ENCODE measurements around the gene STK31.

STK31 gene

GRCh38 chr7:23710000-23710399 is at the start of gene STK31:
Gene STK31 (plus strand): TSS chr7:23710219. CDS start chr7:23710286, 67 bp downstream.
- TF ChIP-seq RARB (CRISPR knock-in tag; IDR thresholded peaks at IDR 0.05) (no peak), ZNF70 (CRISPR knock-in tag; IDR thresholded peaks at IDR 0.05) (no peak), ZNF565 (CRISPR knock-in tag; conservative IDR thresholded peaks at IDR 0.05; ENCODE audit: low read depth) (no peak), SNAI2 (CRISPR knock-in tag; IDR thresholded peaks at IDR 0.05) (no peak), TCF4 (CRISPR knock-in tag; IDR thresholded peaks at IDR 0.05; ENCODE audit: borderline replicate concordance) (no peak), TOX (CRISPR knock-in tag; IDR thresholded peaks at IDR 0.05; ENCODE audit: borderline replicate concordance) (no peak), GLIS3 (CRISPR knock-in tag; IDR thresholded peaks at IDR 0.05) (no peak), PATZ1 (CRISPR knock-in tag; IDR thresholded peaks at IDR 0.05; ENCODE audit: borderline replicate concordance) (no peak)
- TF ChIP-seq, protein P1, sequence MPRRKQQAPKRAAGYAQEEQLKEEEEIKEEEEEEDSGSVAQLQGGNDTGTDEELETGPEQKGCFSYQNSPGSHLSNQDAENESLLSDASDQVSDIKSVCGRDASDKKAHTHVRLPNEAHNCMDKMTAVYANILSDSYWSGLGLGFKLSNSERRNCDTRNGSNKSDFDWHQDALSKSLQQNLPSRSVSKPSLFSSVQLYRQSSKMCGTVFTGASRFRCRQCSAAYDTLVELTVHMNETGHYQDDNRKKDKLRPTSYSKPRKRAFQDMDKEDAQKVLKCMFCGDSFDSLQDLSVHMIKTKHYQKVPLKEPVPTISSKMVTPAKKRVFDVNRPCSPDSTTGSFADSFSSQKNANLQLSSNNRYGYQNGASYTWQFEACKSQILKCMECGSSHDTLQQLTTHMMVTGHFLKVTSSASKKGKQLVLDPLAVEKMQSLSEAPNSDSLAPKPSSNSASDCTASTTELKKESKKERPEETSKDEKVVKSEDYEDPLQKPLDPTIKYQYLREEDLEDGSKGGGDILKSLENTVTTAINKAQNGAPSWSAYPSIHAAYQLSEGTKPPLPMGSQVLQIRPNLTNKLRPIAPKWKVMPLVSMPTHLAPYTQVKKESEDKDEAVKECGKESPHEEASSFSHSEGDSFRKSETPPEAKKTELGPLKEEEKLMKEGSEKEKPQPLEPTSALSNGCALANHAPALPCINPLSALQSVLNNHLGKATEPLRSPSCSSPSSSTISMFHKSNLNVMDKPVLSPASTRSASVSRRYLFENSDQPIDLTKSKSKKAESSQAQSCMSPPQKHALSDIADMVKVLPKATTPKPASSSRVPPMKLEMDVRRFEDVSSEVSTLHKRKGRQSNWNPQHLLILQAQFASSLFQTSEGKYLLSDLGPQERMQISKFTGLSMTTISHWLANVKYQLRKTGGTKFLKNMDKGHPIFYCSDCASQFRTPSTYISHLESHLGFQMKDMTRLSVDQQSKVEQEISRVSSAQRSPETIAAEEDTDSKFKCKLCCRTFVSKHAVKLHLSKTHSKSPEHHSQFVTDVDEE (CRISPR knock-in tag; IDR thresholded peaks at IDR 0.05): no peak
- ATAC-seq: no peak

DNA sequence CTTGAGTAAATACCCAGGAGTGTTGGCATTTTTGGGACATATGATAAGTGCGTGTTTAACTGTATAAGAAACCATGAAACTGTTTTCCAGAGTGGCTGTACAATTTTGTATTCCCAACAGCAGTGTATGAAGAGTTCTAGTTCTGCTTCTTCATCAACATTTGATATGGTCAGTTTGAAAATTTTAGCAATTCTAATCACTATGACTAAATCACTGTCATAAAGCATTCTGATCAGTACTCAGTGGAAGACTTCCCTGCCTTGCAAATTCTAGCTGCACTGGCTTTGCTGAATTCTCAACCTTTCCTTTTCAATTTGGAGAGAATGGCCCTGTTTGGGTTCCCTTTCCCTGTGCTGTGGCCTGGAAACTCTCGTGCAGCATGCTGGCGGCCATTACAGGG is 48.6 kb upstream of the STK31 start:
- ATAC-seq: no peak
- TF ChIP-seq ZC3H10 (CRISPR knock-in tag; IDR thresholded peaks at IDR 0.05): no peak
- TF ChIP-seq ZNF565 (CRISPR knock-in tag; conservative IDR thresholded peaks at IDR 0.05; ENCODE audit: low read depth): no peak
- TF ChIP-seq ZFP30 (CRISPR knock-in tag; IDR thresholded peaks at IDR 0.05): no peak
- no peak for TF ChIP-seq CREB5 (CRISPR knock-in tag; IDR thresholded peaks at IDR 0.05; ENCODE audit: low read depth)
- no peak for TF ChIP-seq ISL1 (CRISPR knock-in tag; IDR thresholded peaks at IDR 0.05)
- TF ChIP-seq OSR1 (CRISPR knock-in tag; IDR thresholded peaks at IDR 0.05): no peak
- TF ChIP-seq PATZ1 (CRISPR knock-in tag; IDR thresholded peaks at IDR 0.05; ENCODE audit: borderline replicate concordance): no peak
- no peak for TF ChIP-seq CSDC2 (CRISPR knock-in tag; IDR thresholded peaks at IDR 0.05)
- TF ChIP-seq ESRRG (CRISPR knock-in tag; IDR thresholded peaks at IDR 0.05): no peak
- no peak for TF ChIP-seq ZNF70 (CRISPR knock-in tag; IDR thresholded peaks at IDR 0.05)
- TF ChIP-seq TCF4 (CRISPR knock-in tag; IDR thresholded peaks at IDR 0.05; ENCODE audit: borderline replicate concordance): no peak
- no peak for TF ChIP-seq ZFP3 (CRISPR knock-in tag; IDR thresholded peaks at IDR 0.05)
- TF ChIP-seq GLIS3 (CRISPR knock-in tag; IDR thresholded peaks at IDR 0.05): no peak
- no peak for TF ChIP-seq RARB (CRISPR knock-in tag; IDR thresholded peaks at IDR 0.05)

GRCh38 chr7:23662124-23662983 is 47.7 kb upstream of the STK31 start:
- peak; percentile 51; the same call in 1 of the 3 replicates for ATAC-seq
- no peak for TF ChIP-seq ZNF565 (CRISPR knock-in tag; conservative IDR thresholded peaks at IDR 0.05; ENCODE audit: low read depth)

GRCh38 chr7:23662984-23663313 is 47.1 kb upstream of the STK31 start:
- no peak for ATAC-seq
- no peak for TF ChIP-seq SNAI2 (CRISPR knock-in tag; IDR thresholded peaks at IDR 0.05)
- TF ChIP-seq, protein P1 (CRISPR knock-in tag; IDR thresholded peaks at IDR 0.05): no peak
- TF ChIP-seq GLIS3 (CRISPR knock-in tag; IDR thresholded peaks at IDR 0.05): no peak
- TF ChIP-seq ZNF565 (CRISPR knock-in tag; conservative IDR thresholded peaks at IDR 0.05; ENCODE audit: low read depth): no peak
- TF ChIP-seq PATZ1 (CRISPR knock-in tag; IDR thresholded peaks at IDR 0.05; ENCODE audit: borderline replicate concordance): no peak
- TF ChIP-seq, protein P2, sequence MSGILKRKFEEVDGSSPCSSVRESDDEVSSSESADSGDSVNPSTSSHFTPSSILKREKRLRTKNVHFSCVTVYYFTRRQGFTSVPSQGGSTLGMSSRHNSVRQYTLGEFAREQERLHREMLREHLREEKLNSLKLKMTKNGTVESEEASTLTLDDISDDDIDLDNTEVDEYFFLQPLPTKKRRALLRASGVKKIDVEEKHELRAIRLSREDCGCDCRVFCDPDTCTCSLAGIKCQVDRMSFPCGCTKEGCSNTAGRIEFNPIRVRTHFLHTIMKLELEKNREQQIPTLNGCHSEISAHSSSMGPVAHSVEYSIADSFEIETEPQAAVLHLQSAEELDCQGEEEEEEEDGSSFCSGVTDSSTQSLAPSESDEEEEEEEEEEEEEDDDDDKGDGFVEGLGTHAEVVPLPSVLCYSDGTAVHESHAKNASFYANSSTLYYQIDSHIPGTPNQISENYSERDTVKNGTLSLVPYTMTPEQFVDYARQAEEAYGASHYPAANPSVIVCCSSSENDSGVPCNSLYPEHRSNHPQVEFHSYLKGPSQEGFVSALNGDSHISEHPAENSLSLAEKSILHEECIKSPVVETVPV (CRISPR knock-in tag; IDR thresholded peaks at IDR 0.05): no peak
- TF ChIP-seq ZC3H10 (CRISPR knock-in tag; IDR thresholded peaks at IDR 0.05): no peak
- no peak for TF ChIP-seq ARNTL (CRISPR knock-in tag; IDR thresholded peaks at IDR 0.05; ENCODE audit: borderline replicate concordance, low read depth)

All from SK-N-SH treated with all-trans-retinoic acid at 6 μM for 48 hours (cell line).